ENCODE measurements around the gene FUOM. TPM values are rescaled to one million over a fixed set of nuclear protein-coding genes. Genes with fewer than 3 reads are reported as not detected.
A peak's percentile ranks its signal among the peaks of the same experiment; 100 is the strongest.

FUOM gene
- total RNA-seq, 6 donors from 2014 or later: 15.4 to 37.5 (median 26.0) TPM

DNA sequence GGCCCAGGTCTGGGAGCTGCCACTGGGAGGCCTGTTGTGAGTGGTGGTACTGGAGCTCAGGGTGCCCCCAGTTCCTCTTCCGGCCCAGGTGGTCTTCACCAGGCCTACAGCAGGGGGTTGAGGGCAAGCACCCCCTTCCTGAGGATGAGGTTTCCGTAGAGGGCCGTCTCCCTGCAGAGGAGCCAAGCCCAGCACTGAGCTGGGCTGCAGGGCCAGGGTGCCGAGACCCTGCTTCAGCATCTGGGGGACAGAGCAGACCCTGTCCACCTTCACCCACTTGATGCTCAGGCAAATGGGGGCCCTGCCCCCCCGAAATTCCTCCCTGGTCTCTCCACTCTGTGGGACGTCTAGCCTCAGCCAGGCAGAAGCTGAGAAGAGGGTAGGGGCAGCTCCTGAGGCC is 2.6 kb downstream of the FUOM start:
- Histone ChIP-seq H3K27ac (no peak overlapping the region), H3K9me3 (no peaks in the 10 kb centered on the region), H3K4me3 (no peak overlapping the region), H3K4me1 (peaks cover 11 to 23% (median 13%) of the 10 kb centered on the region in 4 donors), H3K27me3 (peaks cover 0 to 2% (median 0%) of the 10 kb centered on the region in 4 donors), H3K36me3 (no peaks in the 10 kb centered on the region)
- WGBS, 2 donors: 93% methylated on average over 6 of the region's 6 CpGs; no CpG with 5 or more reads in 1 of the 2 donors
- DNase-seq (peak in 1 of 2 donors; percentile 65), ATAC-seq (ENCODE audit: low FRiP score in 2 of 2) (no peak)
- TF ChIP-seq EP300 (IDR thresholded peaks at IDR 0.05): no peak
- TF ChIP-seq, protein P1, sequence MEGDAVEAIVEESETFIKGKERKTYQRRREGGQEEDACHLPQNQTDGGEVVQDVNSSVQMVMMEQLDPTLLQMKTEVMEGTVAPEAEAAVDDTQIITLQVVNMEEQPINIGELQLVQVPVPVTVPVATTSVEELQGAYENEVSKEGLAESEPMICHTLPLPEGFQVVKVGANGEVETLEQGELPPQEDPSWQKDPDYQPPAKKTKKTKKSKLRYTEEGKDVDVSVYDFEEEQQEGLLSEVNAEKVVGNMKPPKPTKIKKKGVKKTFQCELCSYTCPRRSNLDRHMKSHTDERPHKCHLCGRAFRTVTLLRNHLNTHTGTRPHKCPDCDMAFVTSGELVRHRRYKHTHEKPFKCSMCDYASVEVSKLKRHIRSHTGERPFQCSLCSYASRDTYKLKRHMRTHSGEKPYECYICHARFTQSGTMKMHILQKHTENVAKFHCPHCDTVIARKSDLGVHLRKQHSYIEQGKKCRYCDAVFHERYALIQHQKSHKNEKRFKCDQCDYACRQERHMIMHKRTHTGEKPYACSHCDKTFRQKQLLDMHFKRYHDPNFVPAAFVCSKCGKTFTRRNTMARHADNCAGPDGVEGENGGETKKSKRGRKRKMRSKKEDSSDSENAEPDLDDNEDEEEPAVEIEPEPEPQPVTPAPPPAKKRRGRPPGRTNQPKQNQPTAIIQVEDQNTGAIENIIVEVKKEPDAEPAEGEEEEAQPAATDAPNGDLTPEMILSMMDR (IDR thresholded peaks at IDR 0.05): no peak
- TF ChIP-seq POLR2A (IDR thresholded peaks at IDR 0.05): no peak

DNA sequence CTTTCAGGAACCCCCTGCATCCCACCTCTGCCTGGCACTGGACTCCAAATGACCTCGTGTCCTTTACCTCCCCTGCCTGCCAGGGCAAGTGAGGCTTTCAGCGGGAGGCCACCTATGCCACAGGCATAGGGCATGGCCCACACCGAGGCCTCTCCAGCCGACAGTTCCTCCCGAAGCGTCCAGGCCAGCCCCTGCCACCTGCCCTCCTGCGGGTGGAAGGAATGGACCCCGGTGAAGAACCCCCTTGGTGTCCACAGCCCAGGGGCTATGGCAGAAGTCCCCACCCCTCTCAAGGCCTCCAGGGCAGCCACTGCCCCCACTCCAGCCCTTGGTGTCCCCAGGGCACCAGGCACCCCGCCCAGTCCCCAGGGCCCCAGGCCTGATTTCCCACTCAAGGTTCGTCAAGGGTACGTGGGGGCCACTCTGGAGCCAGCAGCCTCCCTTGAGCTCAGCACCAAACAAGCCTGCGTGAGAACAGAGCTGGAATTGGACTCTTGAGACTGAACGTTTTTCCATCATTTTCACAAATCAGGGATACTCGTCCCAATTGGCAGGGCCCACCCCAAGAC is 3.1 kb downstream of the FUOM start:
- H3K27ac ChIP-seq: no peak overlapping the region

GRCh38 chr10:133353988-133354605 is 3.7 kb downstream of the FUOM start:
- Histone ChIP-seq H3K27me3 (peaks cover 0 to 2% (median 0%) of the 10 kb centered on the region in 4 donors), H3K9me3 (no peaks in the 10 kb centered on the region), H3K27ac (no peak overlapping the region), H3K36me3 (no peaks in the 10 kb centered on the region), H3K4me3 (no peak overlapping the region), H3K4me1 (peaks cover 11 to 23% (median 13%) of the 10 kb centered on the region in 4 donors)
- ATAC-seq (ENCODE audit: low FRiP score in 2 of 2): no peak
- DNase-seq: peak in 1 of 2 donors; percentile 48
- TF ChIP-seq POLR2AphosphoS5 (IDR thresholded peaks at IDR 0.05): no peak
- no peak for TF ChIP-seq EP300 (IDR thresholded peaks at IDR 0.05)
- TF ChIP-seq POLR2A (IDR thresholded peaks at IDR 0.05): no peak
- TF ChIP-seq, protein P1 (IDR thresholded peaks at IDR 0.05): no peak
- 85 to 99% methylated on average over 10 to 16 of the region's 16 CpGs for WGBS, 2 donors

More for the DNA sequence above, 3.1 kb downstream of the FUOM start:
- Histone ChIP-seq H3K4me1 (peaks cover 11 to 23% (median 13%) of the 10 kb centered on the region in 4 donors), H3K4me3 (no peak overlapping the region), H3K27me3 (peaks cover 0 to 2% (median 0%) of the 10 kb centered on the region in 4 donors), H3K36me3 (no peaks in the 10 kb centered on the region), H3K9me3 (no peaks in the 10 kb centered on the region)
- DNase-seq (peak in 1 of 2 donors; percentile 56), ATAC-seq (ENCODE audit: low FRiP score in 2 of 2) (no peak)
- TF ChIP-seq POLR2A (IDR thresholded peaks at IDR 0.05) (no peak), POLR2AphosphoS5 (IDR thresholded peaks at IDR 0.05) (no peak), EP300 (IDR thresholded peaks at IDR 0.05) (no peak)
- TF ChIP-seq, protein P1 (IDR thresholded peaks at IDR 0.05): no peak
- WGBS, 2 donors: 97 to 100% methylated on average over 1 to 12 of the region's 14 CpGs

DNA sequence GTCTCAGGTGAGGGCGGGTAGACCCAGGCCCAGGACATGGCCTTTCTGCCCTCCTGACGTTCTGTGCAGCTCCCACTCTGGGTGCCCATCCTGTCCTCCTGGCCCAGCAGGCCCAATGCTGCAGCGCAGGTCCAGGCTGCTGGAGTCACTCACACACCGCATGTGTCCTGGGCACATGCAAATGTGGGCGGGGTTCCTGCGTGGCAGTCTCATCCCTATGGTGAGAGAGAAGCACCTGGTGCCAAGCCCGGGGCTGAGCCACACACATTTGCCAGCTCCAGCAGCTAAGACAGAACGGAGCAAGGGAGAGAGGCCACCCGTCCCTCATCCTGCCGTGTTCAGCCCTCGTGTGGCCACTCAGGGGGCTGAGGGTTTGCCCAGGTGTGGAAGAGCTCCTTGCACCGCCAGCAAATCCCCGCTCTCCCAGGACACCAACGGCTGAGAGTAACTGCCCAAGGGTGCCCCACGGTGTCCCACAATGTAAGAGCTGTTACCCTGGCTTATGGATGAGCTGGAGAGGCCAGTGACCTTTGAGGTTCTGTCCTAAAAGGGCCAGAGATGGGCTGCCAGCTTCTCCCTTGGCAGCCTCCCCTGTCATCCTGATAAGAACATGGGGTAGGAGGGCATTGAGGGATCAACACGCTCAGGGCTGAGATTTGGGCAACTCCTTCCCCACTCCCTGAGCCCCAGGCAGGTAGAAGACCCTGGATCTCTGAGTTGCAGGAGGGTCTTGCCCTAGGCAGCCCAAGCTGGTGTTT is 4.4 kb downstream of the FUOM start:
- TF ChIP-seq EP300 (IDR thresholded peaks at IDR 0.05) (no peak), POLR2A (IDR thresholded peaks at IDR 0.05) (no peak), POLR2AphosphoS5 (IDR thresholded peaks at IDR 0.05) (no peak)
- TF ChIP-seq, protein P1 (IDR thresholded peaks at IDR 0.05): no peak

More for the DNA sequence above, 4.4 kb downstream of the FUOM start:
- H3K27ac ChIP-seq: no peak overlapping the region
- ATAC-seq (ENCODE audit: low FRiP score in 2 of 2) (no peak), DNase-seq (peak in 1 of 2 donors; percentile 65)
- H3K4me1 ChIP-seq: peaks cover 11 to 20% (median 13%) of the 10 kb centered on the region in 4 donors
- 78 to 93% methylated on average over 6 to 15 of the region's 16 CpGs for WGBS, 2 donors
- H3K9me3 ChIP-seq: no peaks in the 10 kb centered on the region
- H3K27me3 ChIP-seq: peaks cover 0 to 2% (median 0%) of the 10 kb centered on the region in 4 donors
- no peaks in the 10 kb centered on the region for H3K36me3 ChIP-seq
- H3K4me3 ChIP-seq: no peak overlapping the region

All from upper lobe of left lung (tissue), 6 donors.